Measurements from ENCODE around the gene AGTR1. TPM values are rescaled to one million over a fixed set of nuclear protein-coding genes. Genes with fewer than 3 reads are reported as not detected.
"Not testable (repeated sequence)": the region's sequence is repeated elsewhere in the genome, so short reads cannot be mapped to it uniquely, and the experiment has no call there.

The AGTR1 gene
- total RNA-seq, 1 donor from 2014 or later = 12.0 TPM

DNA sequence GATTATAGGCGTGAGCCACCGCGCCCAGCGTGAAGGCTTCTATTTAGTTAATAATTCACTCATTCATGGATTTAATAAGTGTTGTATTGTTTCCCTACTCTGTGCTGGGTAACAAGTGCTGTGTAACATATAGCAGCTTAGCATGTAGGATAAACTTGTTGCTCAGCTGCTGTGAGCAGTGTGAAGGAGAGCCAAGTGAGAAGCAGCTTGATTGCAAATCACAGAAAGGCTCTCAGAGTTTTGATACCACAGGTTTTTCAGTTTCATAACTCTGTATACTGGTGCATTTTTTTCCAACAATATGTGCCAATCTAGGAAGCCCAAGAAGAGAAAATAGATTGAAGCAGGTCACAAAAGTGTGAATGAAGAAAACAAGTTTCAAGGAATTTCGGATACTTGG lies 48.4 kb downstream of the AGTR1 start:
- H3K4me1 ChIP-seq = no peaks in the 10 kb centered on the region
- no peak overlapping the region for H3K4me3 ChIP-seq
- no peak for DNase-seq (ENCODE audit: extremely low spot score in 2 of 2)
- H3K36me3 ChIP-seq = no peaks in the 10 kb centered on the region
- TF ChIP-seq POLR2AphosphoS5 (IDR thresholded peaks at IDR 0.05; ENCODE audit: insufficient read depth in 1 of 2, low read depth in 1 of 2) (no peak), POLR2A (IDR thresholded peaks at IDR 0.05) (no peak), CTCF (IDR thresholded peaks at IDR 0.05) (no peak)
- no peaks in the 10 kb centered on the region for H3K27me3 ChIP-seq
- H3K9me3 ChIP-seq = no peaks in the 10 kb centered on the region
- H3K27ac ChIP-seq = no peak overlapping the region
- intact Hi-C loops (cut with DNase I) = no loop called here

DNA sequence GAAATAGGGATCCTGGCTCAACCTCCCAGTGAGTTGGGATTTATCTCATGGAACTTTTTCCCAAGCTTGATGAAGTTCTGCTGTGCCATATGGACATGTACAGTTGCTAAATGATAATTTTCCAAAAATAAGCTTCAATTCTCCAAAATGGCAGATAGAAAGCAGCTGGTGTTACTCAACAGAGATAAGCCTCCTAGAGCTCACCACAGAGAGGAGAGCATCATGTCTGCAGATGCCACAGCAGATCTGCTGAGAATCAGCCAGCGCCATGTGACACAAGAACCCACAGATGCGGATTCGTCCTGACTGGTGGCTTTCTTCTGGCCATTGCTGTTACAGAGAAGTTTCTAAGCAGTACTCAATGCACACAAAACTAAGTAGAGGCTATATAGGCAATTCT lies 50.6 kb downstream of the AGTR1 start:
- Histone ChIP-seq H3K4me3 (no peak overlapping the region), H3K27me3 (no peaks in the 10 kb centered on the region), H3K4me1 (no peaks in the 10 kb centered on the region), H3K27ac (no peak overlapping the region), H3K36me3 (no peaks in the 10 kb centered on the region), H3K9me3 (no peaks in the 10 kb centered on the region)
- intact Hi-C loops (cut with DNase I) = no loop called here
- DNase-seq (ENCODE audit: extremely low spot score in 2 of 2) = no peak
- TF ChIP-seq POLR2AphosphoS5 (IDR thresholded peaks at IDR 0.05; ENCODE audit: insufficient read depth in 1 of 2, low read depth in 1 of 2) = no peak
- no peak for TF ChIP-seq CTCF (IDR thresholded peaks at IDR 0.05)
- TF ChIP-seq POLR2A (IDR thresholded peaks at IDR 0.05) = no peak

GRCh38 chr3:148750296-148750695 lies 52.6 kb downstream of the AGTR1 start:
- no peak overlapping the region for H3K4me3 ChIP-seq
- intact Hi-C loops (cut with DNase I) = no loop called here
- no peaks in the 10 kb centered on the region for H3K27me3 ChIP-seq
- no peak for DNase-seq (ENCODE audit: extremely low spot score in 2 of 2)
- no peaks in the 10 kb centered on the region for H3K9me3 ChIP-seq
- no peak overlapping the region for H3K27ac ChIP-seq
- H3K36me3 ChIP-seq = no peaks in the 10 kb centered on the region
- no peak for TF ChIP-seq CTCF (IDR thresholded peaks at IDR 0.05)
- H3K4me1 ChIP-seq = no peaks in the 10 kb centered on the region

DNA sequence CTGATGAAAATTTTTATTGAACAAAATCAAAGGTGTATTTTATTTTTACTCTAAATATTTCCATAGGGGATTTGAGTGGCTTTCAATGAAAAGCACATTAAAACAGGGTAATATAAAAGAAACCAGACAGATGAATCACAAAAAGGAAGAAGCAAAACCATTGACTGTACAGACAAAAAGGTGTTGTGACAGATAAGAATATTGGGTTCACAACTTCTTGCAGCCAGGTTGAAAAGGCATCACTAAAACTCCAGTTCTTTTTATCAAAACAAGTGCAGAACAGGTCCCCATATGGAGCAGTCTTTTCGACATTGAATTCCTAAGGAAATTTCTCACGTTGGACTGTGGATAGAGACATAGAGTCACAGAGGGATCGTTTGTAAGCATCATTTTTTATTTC lies 53.8 kb downstream of the AGTR1 start:
- intact Hi-C loops (cut with DNase I) = no loop called here
- no peaks in the 10 kb centered on the region for H3K4me1 ChIP-seq
- no peak overlapping the region for H3K27ac ChIP-seq
- no peaks in the 10 kb centered on the region for H3K36me3 ChIP-seq
- H3K9me3 ChIP-seq = no peaks in the 10 kb centered on the region
- TF ChIP-seq POLR2AphosphoS5 (IDR thresholded peaks at IDR 0.05; ENCODE audit: insufficient read depth in 1 of 2, low read depth in 1 of 2) (no peak), CTCF (IDR thresholded peaks at IDR 0.05) (no peak), POLR2A (IDR thresholded peaks at IDR 0.05) (no peak)
- H3K27me3 ChIP-seq = no peaks in the 10 kb centered on the region
- DNase-seq (ENCODE audit: extremely low spot score in 2 of 2) = no peak
- no peak overlapping the region for H3K4me3 ChIP-seq

DNA sequence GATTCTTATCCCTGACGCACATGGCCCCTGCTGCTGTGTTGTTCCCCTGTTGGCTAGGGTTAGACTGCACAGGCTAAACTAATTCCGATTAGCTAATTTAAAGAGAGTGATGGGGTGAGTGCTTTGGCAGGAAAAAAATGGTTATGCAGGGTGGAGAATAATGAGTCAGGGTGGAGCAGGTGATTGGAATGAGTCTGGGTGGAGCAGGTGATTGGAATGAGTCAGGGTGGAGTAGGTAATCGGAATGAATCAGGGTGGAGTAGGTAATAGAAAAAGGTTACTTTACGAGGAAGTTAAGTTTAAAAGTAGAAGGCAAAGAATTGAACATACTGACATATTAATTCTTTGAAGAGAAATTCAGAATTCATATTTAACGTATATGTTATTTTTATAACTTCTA lies 55.7 kb downstream of the AGTR1 start:
- H3K4me3 ChIP-seq; H3K27ac ChIP-seq; H3K4me1 ChIP-seq; H3K27me3 ChIP-seq; intact Hi-C loops (cut with DNase I); DNase-seq (ENCODE audit: extremely low spot score in 2 of 2); H3K9me3 ChIP-seq; H3K36me3 ChIP-seq: not testable (repeated sequence)

GRCh38 chr3:148755570-148755969 lies 57.9 kb downstream of the AGTR1 start:
- Histone ChIP-seq H3K9me3 (no peaks in the 10 kb centered on the region), H3K4me1 (no peaks in the 10 kb centered on the region), H3K36me3 (no peaks in the 10 kb centered on the region), H3K27ac (no peak overlapping the region), H3K27me3 (no peaks in the 10 kb centered on the region), H3K4me3 (no peak overlapping the region)
- DNase-seq (ENCODE audit: extremely low spot score in 2 of 2) = no peak
- TF ChIP-seq POLR2AphosphoS5 (IDR thresholded peaks at IDR 0.05; ENCODE audit: insufficient read depth in 1 of 2, low read depth in 1 of 2) (no peak), CTCF (IDR thresholded peaks at IDR 0.05) (no peak), POLR2A (IDR thresholded peaks at IDR 0.05) (no peak)
- intact Hi-C loops (cut with DNase I) = no loop called here

Measured in vagina (tissue), 2 donors.